ENCODE results near the gene PCYT1B. TPM values are rescaled to one million over a fixed set of nuclear protein-coding genes. Genes with fewer than 3 reads are reported as not detected.
"Not testable (repeated sequence)": the region's sequence is repeated elsewhere in the genome, so short reads cannot be mapped to it uniquely, and the experiment has no call there.

PCYT1B gene
- total and polyA plus RNA-seq, 2 experiments from 2014 or later = 5.8 to 14.6 TPM

DNA sequence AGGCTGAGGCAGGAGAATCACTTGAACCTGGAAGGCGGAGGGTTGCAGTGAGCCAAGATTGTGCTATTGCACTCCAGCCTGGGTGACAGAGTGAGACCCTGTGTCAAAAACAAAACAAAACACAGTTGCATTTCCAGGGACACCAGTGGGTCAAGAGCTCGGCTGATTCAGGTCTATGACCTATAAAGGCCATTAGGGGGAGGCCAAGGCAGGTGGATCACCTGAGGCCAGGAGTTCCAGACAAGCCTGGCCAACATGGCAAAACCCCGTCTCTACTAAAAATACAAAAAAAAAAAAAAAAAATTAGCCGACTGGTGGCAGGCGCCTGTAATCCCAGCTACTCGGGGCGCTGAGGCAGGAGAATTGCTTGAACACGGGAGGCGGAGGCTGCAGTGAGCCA, 8.5 kb upstream of the PCYT1B start:
- not testable (repeated sequence) for H3K9me3 Mint-ChIP-seq; H3K4me3 ChIP-seq; H3K27me3 ChIP-seq (ENCODE audit: insufficient read depth); H3K27me3 Mint-ChIP-seq (ENCODE audit: insufficient read depth, low read depth, poor library complexity); H3F3A ChIP-seq (replicated peaks; ENCODE audit: low read depth); H3K27ac ChIP-seq (ENCODE audit: low read depth); H4K20me1 ChIP-seq (replicated peaks; ENCODE audit: insufficient read depth); H3K27ac Mint-ChIP-seq; H2AFZ ChIP-seq; H3K79me2 ChIP-seq (replicated peaks; ENCODE audit: insufficient read depth); H3K4me3 Mint-ChIP-seq; H3K36me3 Mint-ChIP-seq (ENCODE audit: low read depth); H3K9me2 ChIP-seq (ENCODE audit: insufficient read depth); H3K36me3 ChIP-seq (ENCODE audit: insufficient read depth); H3K4me2 ChIP-seq
- peak; percentile 19 for DNase-seq (ENCODE audit: low spot score)
- peak; percentile 77 for ATAC-seq
- peaks cover 13% of the 10 kb centered on the region for H3K4me1 Mint-ChIP-seq
- peaks cover 13% of the 10 kb centered on the region for H3K4me1 ChIP-seq (ENCODE audit: insufficient read depth)
- TF ChIP-seq CTCF (conservative IDR thresholded peaks at IDR 0.05; ENCODE audit: low read depth in 2 of 2) = peak; percentile 21 to 50; a peak in 3 of 4 replicates

GRCh38 chrX:24651783-24652182, 4.6 kb upstream of the PCYT1B start:
- Mint-ChIP-seq H3K4me1 (peaks cover 22% of the 10 kb centered on the region), H3K27ac (no peak overlapping the region), H3K9me3 (no peaks in the 10 kb centered on the region; the same call in 1 of the 3 replicates), H3K27me3 (ENCODE audit: insufficient read depth, low read depth, poor library complexity) (peaks cover 3% of the 10 kb centered on the region), H3K36me3 (ENCODE audit: low read depth) (no peaks in the 10 kb centered on the region), H3K4me3 (no peak overlapping the region)
- Histone ChIP-seq H3K27ac (ENCODE audit: low read depth) (no peak overlapping the region), H4K20me1 (replicated peaks; ENCODE audit: insufficient read depth) (no peaks in the 10 kb centered on the region), H3K4me2 (no peak overlapping the region), H3K36me3 (ENCODE audit: insufficient read depth) (no peaks in the 10 kb centered on the region), H3K4me1 (ENCODE audit: insufficient read depth) (no peaks in the 10 kb centered on the region; the same call in 1 of the 2 replicates), H3F3A (replicated peaks; ENCODE audit: low read depth) (no peaks in the 10 kb centered on the region), H3K79me2 (replicated peaks; ENCODE audit: insufficient read depth) (no peaks in the 10 kb centered on the region), H2AFZ (no peak overlapping the region), H3K27me3 (ENCODE audit: insufficient read depth) (no peaks in the 10 kb centered on the region), H3K4me3 (no peak overlapping the region), H3K9me2 (ENCODE audit: insufficient read depth) (no peaks in the 10 kb centered on the region)
- no peak for DNase-seq (ENCODE audit: low spot score)
- ATAC-seq = no peak
- no peak for TF ChIP-seq ETS1 (IDR thresholded peaks at IDR 0.05)
- TF ChIP-seq ZNF331 (CRISPR knock-in tag; IDR thresholded peaks at IDR 0.05; ENCODE audit: low read depth) = no peak
- TF ChIP-seq NANOG (IDR thresholded peaks at IDR 0.05; ENCODE audit: borderline replicate concordance) = no peak
- TF ChIP-seq, protein P1, sequence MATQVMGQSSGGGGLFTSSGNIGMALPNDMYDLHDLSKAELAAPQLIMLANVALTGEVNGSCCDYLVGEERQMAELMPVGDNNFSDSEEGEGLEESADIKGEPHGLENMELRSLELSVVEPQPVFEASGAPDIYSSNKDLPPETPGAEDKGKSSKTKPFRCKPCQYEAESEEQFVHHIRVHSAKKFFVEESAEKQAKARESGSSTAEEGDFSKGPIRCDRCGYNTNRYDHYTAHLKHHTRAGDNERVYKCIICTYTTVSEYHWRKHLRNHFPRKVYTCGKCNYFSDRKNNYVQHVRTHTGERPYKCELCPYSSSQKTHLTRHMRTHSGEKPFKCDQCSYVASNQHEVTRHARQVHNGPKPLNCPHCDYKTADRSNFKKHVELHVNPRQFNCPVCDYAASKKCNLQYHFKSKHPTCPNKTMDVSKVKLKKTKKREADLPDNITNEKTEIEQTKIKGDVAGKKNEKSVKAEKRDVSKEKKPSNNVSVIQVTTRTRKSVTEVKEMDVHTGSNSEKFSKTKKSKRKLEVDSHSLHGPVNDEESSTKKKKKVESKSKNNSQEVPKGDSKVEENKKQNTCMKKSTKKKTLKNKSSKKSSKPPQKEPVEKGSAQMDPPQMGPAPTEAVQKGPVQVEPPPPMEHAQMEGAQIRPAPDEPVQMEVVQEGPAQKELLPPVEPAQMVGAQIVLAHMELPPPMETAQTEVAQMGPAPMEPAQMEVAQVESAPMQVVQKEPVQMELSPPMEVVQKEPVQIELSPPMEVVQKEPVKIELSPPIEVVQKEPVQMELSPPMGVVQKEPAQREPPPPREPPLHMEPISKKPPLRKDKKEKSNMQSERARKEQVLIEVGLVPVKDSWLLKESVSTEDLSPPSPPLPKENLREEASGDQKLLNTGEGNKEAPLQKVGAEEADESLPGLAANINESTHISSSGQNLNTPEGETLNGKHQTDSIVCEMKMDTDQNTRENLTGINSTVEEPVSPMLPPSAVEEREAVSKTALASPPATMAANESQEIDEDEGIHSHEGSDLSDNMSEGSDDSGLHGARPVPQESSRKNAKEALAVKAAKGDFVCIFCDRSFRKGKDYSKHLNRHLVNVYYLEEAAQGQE (IDR thresholded peaks at IDR 0.05; ENCODE audit: unreplicated experiment) = no peak
- no peak for TF ChIP-seq EZH2 (IDR thresholded peaks at IDR 0.05; ENCODE audit: low read depth, unreplicated experiment)
- TF ChIP-seq POLR2AphosphoS5 (IDR thresholded peaks at IDR 0.05; ENCODE audit: low read depth) = no peak
- no peak for TF ChIP-seq CREB1 (CRISPR knock-in tag; IDR thresholded peaks at IDR 0.05; ENCODE audit: low read depth)
- TF ChIP-seq ZNF114 (CRISPR knock-in tag; IDR thresholded peaks at IDR 0.05) = no peak
- TF ChIP-seq, protein P2, sequence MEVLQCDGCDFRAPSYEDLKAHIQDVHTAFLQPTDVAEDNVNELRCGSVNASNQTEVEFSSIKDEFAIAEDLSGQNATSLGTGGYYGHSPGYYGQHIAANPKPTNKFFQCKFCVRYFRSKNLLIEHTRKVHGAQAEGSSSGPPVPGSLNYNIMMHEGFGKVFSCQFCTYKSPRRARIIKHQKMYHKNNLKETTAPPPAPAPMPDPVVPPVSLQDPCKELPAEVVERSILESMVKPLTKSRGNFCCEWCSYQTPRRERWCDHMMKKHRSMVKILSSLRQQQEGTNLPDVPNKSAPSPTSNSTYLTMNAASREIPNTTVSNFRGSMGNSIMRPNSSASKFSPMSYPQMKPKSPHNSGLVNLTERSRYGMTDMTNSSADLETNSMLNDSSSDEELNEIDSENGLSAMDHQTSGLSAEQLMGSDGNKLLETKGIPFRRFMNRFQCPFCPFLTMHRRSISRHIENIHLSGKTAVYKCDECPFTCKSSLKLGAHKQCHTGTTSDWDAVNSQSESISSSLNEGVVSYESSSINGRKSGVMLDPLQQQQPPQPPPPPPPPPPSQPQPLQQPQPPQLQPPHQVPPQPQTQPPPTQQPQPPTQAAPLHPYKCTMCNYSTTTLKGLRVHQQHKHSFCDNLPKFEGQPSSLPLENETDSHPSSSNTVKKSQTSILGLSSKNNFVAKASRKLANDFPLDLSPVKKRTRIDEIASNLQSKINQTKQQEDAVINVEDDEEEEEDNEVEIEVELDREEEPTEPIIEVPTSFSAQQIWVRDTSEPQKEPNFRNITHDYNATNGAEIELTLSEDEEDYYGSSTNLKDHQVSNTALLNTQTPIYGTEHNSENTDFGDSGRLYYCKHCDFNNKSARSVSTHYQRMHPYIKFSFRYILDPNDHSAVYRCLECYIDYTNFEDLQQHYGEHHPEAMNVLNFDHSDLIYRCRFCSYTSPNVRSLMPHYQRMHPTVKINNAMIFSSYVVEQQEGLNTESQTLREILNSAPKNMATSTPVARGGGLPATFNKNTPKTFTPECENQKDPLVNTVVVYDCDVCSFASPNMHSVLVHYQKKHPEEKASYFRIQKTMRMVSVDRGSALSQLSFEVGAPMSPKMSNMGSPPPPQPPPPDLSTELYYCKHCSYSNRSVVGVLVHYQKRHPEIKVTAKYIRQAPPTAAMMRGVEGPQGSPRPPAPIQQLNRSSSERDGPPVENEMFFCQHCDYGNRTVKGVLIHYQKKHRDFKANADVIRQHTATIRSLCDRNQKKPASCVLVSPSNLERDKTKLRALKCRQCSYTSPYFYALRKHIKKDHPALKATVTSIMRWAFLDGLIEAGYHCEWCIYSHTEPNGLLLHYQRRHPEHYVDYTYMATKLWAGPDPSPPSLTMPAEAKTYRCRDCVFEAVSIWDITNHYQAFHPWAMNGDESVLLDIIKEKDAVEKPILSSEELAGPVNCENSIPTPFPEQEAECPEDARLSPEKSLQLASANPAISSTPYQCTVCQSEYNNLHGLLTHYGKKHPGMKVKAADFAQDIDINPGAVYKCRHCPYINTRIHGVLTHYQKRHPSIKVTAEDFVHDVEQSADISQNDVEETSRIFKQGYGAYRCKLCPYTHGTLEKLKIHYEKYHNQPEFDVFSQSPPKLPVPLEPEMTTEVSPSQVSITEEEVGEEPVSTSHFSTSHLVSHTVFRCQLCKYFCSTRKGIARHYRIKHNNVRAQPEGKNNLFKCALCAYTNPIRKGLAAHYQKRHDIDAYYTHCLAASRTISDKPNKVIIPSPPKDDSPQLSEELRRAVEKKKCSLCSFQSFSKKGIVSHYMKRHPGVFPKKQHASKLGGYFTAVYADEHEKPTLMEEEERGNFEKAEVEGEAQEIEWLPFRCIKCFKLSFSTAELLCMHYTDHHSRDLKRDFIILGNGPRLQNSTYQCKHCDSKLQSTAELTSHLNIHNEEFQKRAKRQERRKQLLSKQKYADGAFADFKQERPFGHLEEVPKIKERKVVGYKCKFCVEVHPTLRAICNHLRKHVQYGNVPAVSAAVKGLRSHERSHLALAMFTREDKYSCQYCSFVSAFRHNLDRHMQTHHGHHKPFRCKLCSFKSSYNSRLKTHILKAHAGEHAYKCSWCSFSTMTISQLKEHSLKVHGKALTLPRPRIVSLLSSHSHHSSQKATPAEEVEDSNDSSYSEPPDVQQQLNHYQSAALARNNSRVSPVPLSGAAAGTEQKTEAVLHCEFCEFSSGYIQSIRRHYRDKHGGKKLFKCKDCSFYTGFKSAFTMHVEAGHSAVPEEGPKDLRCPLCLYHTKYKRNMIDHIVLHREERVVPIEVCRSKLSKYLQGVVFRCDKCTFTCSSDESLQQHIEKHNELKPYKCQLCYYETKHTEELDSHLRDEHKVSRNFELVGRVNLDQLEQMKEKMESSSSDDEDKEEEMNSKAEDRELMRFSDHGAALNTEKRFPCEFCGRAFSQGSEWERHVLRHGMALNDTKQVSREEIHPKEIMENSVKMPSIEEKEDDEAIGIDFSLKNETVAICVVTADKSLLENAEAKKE (CRISPR knock-in tag; IDR thresholded peaks at IDR 0.05) = no peak

All from GM23338 (cell line).